ENCODE measurements around the gene C11orf42.

Gene C11orf42

DNA sequence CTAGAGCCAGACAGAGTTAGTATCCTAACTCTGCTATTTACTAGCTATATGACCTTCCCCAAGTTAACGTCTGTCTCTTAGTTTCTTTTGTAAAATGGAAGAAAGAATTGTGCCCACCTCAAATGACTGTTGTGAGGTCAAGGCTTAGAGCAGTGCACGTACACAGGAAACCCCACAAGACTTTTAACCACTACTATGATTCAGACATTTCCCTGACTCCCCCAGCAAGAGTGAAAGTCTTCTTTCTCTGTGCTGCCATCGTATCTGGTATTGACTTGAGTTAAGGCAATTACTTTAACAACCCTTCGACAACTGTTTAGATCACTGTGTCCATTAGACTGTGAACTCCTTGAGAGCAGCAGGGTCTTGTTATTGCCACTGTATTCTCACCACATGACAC, 9.0 kb upstream of the C11orf42 start:
- Histone ChIP-seq H3K36me3 (ENCODE audit: low read length) (no peaks in the 10 kb centered on the region), H3K4me3 (ENCODE audit: insufficient read depth, low read length, poor library complexity, severe bottlenecking) (no peak overlapping the region), H3K4me2 (ENCODE audit: low read depth, low read length, poor library complexity, severe bottlenecking) (no peak overlapping the region), H3K9me3 (ENCODE audit: insufficient read depth, low read length) (no peaks in the 10 kb centered on the region), H2AFZ (ENCODE audit: low read depth, low read length, severe bottlenecking) (no peak overlapping the region), H3K79me2 (ENCODE audit: insufficient read depth, low read length) (no peaks in the 10 kb centered on the region), H4K20me1 (ENCODE audit: low read depth, low read length) (no peaks in the 10 kb centered on the region), H3K27me3 (ENCODE audit: low read length) (no peaks in the 10 kb centered on the region), H3K27ac (ENCODE audit: low read depth, low read length) (no peak overlapping the region), H3F3A (ENCODE audit: insufficient read depth) (no peaks in the 10 kb centered on the region), H3K9ac (ENCODE audit: low read length) (no peak overlapping the region), H3K9me2 (replicated peaks; ENCODE audit: insufficient read depth, low read length) (no peaks in the 10 kb centered on the region)
- TF ChIP-seq EZH2phosphoT487 (conservative IDR thresholded peaks at IDR 0.05; ENCODE audit: low read length): no peak
- TF ChIP-seq, protein P1, sequence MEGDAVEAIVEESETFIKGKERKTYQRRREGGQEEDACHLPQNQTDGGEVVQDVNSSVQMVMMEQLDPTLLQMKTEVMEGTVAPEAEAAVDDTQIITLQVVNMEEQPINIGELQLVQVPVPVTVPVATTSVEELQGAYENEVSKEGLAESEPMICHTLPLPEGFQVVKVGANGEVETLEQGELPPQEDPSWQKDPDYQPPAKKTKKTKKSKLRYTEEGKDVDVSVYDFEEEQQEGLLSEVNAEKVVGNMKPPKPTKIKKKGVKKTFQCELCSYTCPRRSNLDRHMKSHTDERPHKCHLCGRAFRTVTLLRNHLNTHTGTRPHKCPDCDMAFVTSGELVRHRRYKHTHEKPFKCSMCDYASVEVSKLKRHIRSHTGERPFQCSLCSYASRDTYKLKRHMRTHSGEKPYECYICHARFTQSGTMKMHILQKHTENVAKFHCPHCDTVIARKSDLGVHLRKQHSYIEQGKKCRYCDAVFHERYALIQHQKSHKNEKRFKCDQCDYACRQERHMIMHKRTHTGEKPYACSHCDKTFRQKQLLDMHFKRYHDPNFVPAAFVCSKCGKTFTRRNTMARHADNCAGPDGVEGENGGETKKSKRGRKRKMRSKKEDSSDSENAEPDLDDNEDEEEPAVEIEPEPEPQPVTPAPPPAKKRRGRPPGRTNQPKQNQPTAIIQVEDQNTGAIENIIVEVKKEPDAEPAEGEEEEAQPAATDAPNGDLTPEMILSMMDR (IDR thresholded peaks at IDR 0.05; ENCODE audit: insufficient read depth, low read length, poor library complexity, severe bottlenecking): no peak

GRCh38 chr11:6197466-6198200, 7.7 kb upstream of the C11orf42 start:
- TF ChIP-seq EZH2phosphoT487 (conservative IDR thresholded peaks at IDR 0.05; ENCODE audit: low read length): no peak
- TF ChIP-seq, protein P1 (IDR thresholded peaks at IDR 0.05; ENCODE audit: insufficient read depth, low read length, poor library complexity, severe bottlenecking): no peak
- Histone ChIP-seq H3K9me2 (replicated peaks; ENCODE audit: insufficient read depth, low read length) (no peaks in the 10 kb centered on the region), H3F3A (ENCODE audit: insufficient read depth) (no peaks in the 10 kb centered on the region), H3K4me2 (ENCODE audit: low read depth, low read length, poor library complexity, severe bottlenecking) (no peak overlapping the region), H3K4me3 (ENCODE audit: insufficient read depth, low read length, poor library complexity, severe bottlenecking) (no peak overlapping the region), H3K9ac (ENCODE audit: low read length) (no peak overlapping the region), H3K27ac (ENCODE audit: low read depth, low read length) (no peak overlapping the region), H4K20me1 (ENCODE audit: low read depth, low read length) (no peaks in the 10 kb centered on the region), H3K79me2 (ENCODE audit: insufficient read depth, low read length) (no peaks in the 10 kb centered on the region), H3K9me3 (ENCODE audit: insufficient read depth, low read length) (no peaks in the 10 kb centered on the region), H3K36me3 (ENCODE audit: low read length) (no peaks in the 10 kb centered on the region), H3K27me3 (ENCODE audit: low read length) (no peaks in the 10 kb centered on the region), H2AFZ (ENCODE audit: low read depth, low read length, severe bottlenecking) (no peak overlapping the region)

DNA sequence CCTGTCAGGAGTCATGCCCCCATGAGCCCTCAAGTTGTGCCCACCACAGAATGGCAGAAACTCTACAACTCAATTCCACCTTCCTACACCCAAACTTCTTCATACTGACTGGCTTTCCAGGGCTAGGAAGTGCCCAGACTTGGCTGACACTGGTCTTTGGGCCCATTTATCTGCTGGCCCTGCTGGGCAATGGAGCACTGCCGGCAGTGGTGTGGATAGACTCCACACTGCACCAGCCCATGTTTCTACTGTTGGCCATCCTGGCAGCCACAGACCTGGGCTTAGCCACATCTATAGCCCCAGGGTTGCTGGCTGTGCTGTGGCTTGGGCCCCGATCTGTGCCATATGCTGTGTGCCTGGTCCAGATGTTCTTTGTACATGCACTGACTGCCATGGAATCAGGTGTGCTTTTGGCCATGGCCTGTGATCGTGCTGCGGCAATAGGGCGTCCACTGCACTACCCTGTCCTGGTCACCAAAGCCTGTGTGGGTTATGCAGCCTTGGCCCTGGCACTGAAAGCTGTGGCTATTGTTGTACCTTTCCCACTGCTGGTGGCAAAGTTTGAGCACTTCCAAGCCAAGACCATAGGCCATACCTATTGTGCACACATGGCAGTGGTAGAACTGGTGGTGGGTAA, 6.1 kb upstream of the C11orf42 start, which contains the start of gene OR52W1:
OR52W1 (plus strand) TSS at position 51 of the 637 bp plus-strand sequence; CDS start at position 51, 0 bp downstream.
- H3K9me3 ChIP-seq (ENCODE audit: insufficient read depth, low read length): no peaks in the 10 kb centered on the region
- no peak for TF ChIP-seq EZH2phosphoT487 (conservative IDR thresholded peaks at IDR 0.05; ENCODE audit: low read length)
- TF ChIP-seq, protein P1 (IDR thresholded peaks at IDR 0.05; ENCODE audit: insufficient read depth, low read length, poor library complexity, severe bottlenecking): no peak
- no peak within 1 kb of the TSS for H3K9ac ChIP-seq (ENCODE audit: low read length)
- no peaks in the 10 kb centered on the region for H3K27me3 ChIP-seq (ENCODE audit: low read length)
- H3K36me3 ChIP-seq (ENCODE audit: low read length): no peaks in the 10 kb centered on the region
- no peaks in the 10 kb centered on the region for H3K9me2 ChIP-seq (replicated peaks; ENCODE audit: insufficient read depth, low read length)
- H4K20me1 ChIP-seq (ENCODE audit: low read depth, low read length): no peaks in the 10 kb centered on the region
- no peak within 1 kb of the TSS for H2AFZ ChIP-seq (ENCODE audit: low read depth, low read length, severe bottlenecking)
- no peak within 1 kb of the TSS for H3K4me3 ChIP-seq (ENCODE audit: insufficient read depth, low read length, poor library complexity, severe bottlenecking)
- H3K27ac ChIP-seq (ENCODE audit: low read depth, low read length): no peak within 1 kb of the TSS
- no peaks in the 10 kb centered on the region for H3F3A ChIP-seq (ENCODE audit: insufficient read depth)
- H3K79me2 ChIP-seq (ENCODE audit: insufficient read depth, low read length): no peaks in the 10 kb centered on the region
- no peak within 1 kb of the TSS for H3K4me2 ChIP-seq (ENCODE audit: low read depth, low read length, poor library complexity, severe bottlenecking)

All from SU-DHL-6 (cell line).